Keratinocyte (primary cell): ENCODE data around the gene TP63. TPM values are rescaled to one million over a fixed set of nuclear protein-coding genes. Genes with fewer than 3 reads are reported as not detected.

ENCODE experiments used
- DNase-seq: peaks from one replicate; pipeline ENCODE4 v3.0.0-alpha.2; 2011; ENCODE audit warnings: low read depth, missing footprints, low spot score
- FAIRE-seq: peaks from 2 replicates; lab custom pipeline; 2011; peaks lifted over from hg19 to GRCh38; lab: Jason Lieb, UNC
- H2AFZ ChIP-seq: 2 replicates; pipeline ENCODE4 v1.6.0; 2012; ENCODE audit warnings: low read length, control low read depth, inconsistent platforms; ENCODE audit not compliant: control insufficient read depth
- H3K27ac ChIP-seq: 2 replicates; pipeline ENCODE4 v1.5.1; 2011; ENCODE audit warnings: low read length; ENCODE audit not compliant: control insufficient read depth, insufficient read depth
- H3K27me3 ChIP-seq: 3 replicates; pipeline ENCODE4 v1.6.0; 2011; ENCODE audit warnings: low read length; ENCODE audit not compliant: control insufficient read depth, insufficient read depth; ENCODE audit errors: extremely low read depth
- H3K36me3 ChIP-seq, 2 experiments: 2 replicates in 1 of 2; 3 replicates in 1 of 2; pipeline ENCODE4 v1.5.1; 2011; ENCODE audit warnings: low read length in 2 of 2, mild to moderate bottlenecking in 1 of 2; ENCODE audit not compliant: control insufficient read depth in 2 of 2, insufficient read depth in 2 of 2; ENCODE audit errors: extremely low read depth in 1 of 2
- H3K4me1 ChIP-seq: 3 replicates; pipeline ENCODE4 v1.5.1; 2011; ENCODE audit warnings: low read length; ENCODE audit not compliant: control insufficient read depth, insufficient read depth; ENCODE audit errors: extremely low read depth
- H3K4me2 ChIP-seq: 3 replicates; pipeline ENCODE4 v1.6.0; 2011; ENCODE audit warnings: low read depth, low read length; ENCODE audit not compliant: control insufficient read depth, insufficient read depth; ENCODE audit errors: extremely low read depth
- H3K4me3 ChIP-seq, 3 experiments: fragments of 200-600 bp in 1 of 3; sonication (generic) in 1 of 3; 2 replicates in 2 of 3; 3 replicates in 1 of 3; pipeline ENCODE4 v1.5.1; 2011 to 2016; ENCODE audit warnings: low read length in 3 of 3, mild to moderate bottlenecking in 3 of 3, control low read depth in 2 of 3, inconsistent platforms in 1 of 3, low read depth in 1 of 3, mixed read lengths in 1 of 3, mixed run types in 1 of 3, moderate library complexity in 1 of 3; ENCODE audit not compliant: control insufficient read depth in 2 of 3, insufficient read depth in 2 of 3; ENCODE audit errors: extremely low read depth in 1 of 3
- H3K79me2 ChIP-seq: 2 replicates; pipeline ENCODE4 v1.6.0; 2012; ENCODE audit warnings: low read length; ENCODE audit not compliant: control insufficient read depth, insufficient read depth
- H3K9ac ChIP-seq: 3 replicates; pipeline ENCODE4 v1.6.0; 2011; ENCODE audit warnings: low read length; ENCODE audit not compliant: control insufficient read depth, insufficient read depth; ENCODE audit errors: extremely low read depth
- H3K9me1 ChIP-seq: 3 replicates; pipeline ENCODE4 v1.6.0; 2011; ENCODE audit warnings: low read length; ENCODE audit not compliant: control insufficient read depth, insufficient read depth; ENCODE audit errors: extremely low read depth
- H3K9me3 ChIP-seq: 2 replicates; pipeline ENCODE4 v1.5.1; 2012; ENCODE audit warnings: low read depth, low read length; ENCODE audit not compliant: control insufficient read depth
- H4K20me1 ChIP-seq: 3 replicates; pipeline ENCODE4 v1.6.0; 2011; ENCODE audit warnings: low read length; ENCODE audit not compliant: control insufficient read depth, insufficient read depth; ENCODE audit errors: extremely low read depth
- EZH2 ChIP-seq: IDR thresholded peaks from one replicate; pipeline ENCODE4 v1.6.1; 2012; ENCODE audit warnings: inconsistent platforms, mild to moderate bottlenecking, low read length, moderate library complexity
- dilution Hi-C: fragments of 300-500 bp; cut with MboI; formaldehyde crosslinking; loops from one replicate; pipeline ENCODE4 v1.7.0; 2020; ENCODE audit warnings: low sequenced_read_pairs; ENCODE audit not compliant: extremely low pct_ligation_motif_present
- polyA plus RNA-seq, 5 experiments: library from polyadenylated mRNA; depleted of rRNA in 3 of 5; stranded (reverse) in 3 of 5; stranded (forward) in 1 of 5; unstranded in 1 of 5; fragments of >200 nt; gene quantifications; 1 replicate in 1 of 5; 2 replicates in 3 of 5; 3 replicates in 1 of 5; pipeline versions ENCODE4 v1.2.1 to v1.2.3, GENCODE V29; 2011 to 2012; ENCODE audit warnings: missing spikeins in 2 of 5, low read depth in 1 of 5, low replicate concordance in 1 of 5
- TF ChIP-seq, protein P1 (sequence below), 3 experiments: IDR thresholded peaks in 1 of 3; conservative IDR thresholded peaks in 1 of 3; optimal IDR thresholded peaks in 1 of 3; 2 replicates in 2 of 3; 3 replicates in 1 of 3; pipeline versions ENCODE3 to v1.5.1; 2011; ENCODE audit warnings: low read length in 3 of 3, mild to moderate bottlenecking in 3 of 3, moderate library complexity in 2 of 3, control low read depth in 1 of 3, inconsistent platforms in 1 of 3; ENCODE audit not compliant: insufficient read depth in 2 of 3; ENCODE audit errors: extremely low read depth in 1 of 3

Gene TP63
- polyA plus RNA-seq, 1 donor (not counting 4 experiments of a cell fraction or from before 2014, with no cell fraction given), result 214 TPM

DNA sequence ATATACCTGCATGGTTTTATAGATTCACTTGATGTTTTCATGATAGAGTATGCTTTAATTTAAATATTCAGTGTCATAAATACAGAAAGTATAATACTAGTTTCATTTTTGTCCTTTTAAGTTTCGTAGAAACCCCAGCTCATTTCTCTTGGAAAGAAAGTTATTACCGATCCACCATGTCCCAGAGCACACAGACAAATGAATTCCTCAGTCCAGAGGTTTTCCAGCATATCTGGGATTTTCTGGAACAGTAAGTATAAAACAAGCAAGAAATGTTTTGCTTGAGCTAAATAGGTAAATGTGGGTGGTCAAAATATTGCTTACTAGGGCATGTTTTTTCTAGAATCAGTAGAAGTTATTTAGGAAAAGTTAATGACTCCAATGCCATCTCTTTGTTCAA, 106.4 kb downstream of the TP63 start:
- Histone ChIP-seq H4K20me1 (no peaks in the 10 kb centered on the region), H3K9me1 (no peaks in the 10 kb centered on the region), H2AFZ (no peak overlapping the region), H3K36me3 (no peaks in the 10 kb centered on the region), H3K4me3 (no peak overlapping the region), H3K9ac (no peak overlapping the region), H3K4me2 (no peak overlapping the region), H3K27ac (no peak overlapping the region), H3K4me1 (no peaks in the 10 kb centered on the region), H3K27me3 (no peaks in the 10 kb centered on the region), H3K9me3 (no peaks in the 10 kb centered on the region), H3K79me2 (no peaks in the 10 kb centered on the region)
- dilution Hi-C loops, result no loop called here
- TF ChIP-seq, protein P1, sequence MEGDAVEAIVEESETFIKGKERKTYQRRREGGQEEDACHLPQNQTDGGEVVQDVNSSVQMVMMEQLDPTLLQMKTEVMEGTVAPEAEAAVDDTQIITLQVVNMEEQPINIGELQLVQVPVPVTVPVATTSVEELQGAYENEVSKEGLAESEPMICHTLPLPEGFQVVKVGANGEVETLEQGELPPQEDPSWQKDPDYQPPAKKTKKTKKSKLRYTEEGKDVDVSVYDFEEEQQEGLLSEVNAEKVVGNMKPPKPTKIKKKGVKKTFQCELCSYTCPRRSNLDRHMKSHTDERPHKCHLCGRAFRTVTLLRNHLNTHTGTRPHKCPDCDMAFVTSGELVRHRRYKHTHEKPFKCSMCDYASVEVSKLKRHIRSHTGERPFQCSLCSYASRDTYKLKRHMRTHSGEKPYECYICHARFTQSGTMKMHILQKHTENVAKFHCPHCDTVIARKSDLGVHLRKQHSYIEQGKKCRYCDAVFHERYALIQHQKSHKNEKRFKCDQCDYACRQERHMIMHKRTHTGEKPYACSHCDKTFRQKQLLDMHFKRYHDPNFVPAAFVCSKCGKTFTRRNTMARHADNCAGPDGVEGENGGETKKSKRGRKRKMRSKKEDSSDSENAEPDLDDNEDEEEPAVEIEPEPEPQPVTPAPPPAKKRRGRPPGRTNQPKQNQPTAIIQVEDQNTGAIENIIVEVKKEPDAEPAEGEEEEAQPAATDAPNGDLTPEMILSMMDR (optimal IDR thresholded peaks at IDR 0.05 in 1 of 3, IDR thresholded peaks at IDR 0.05 in 1 of 3, conservative IDR thresholded peaks at IDR 0.05 in 1 of 3; ENCODE audit: extremely low read depth in 1 of 3, insufficient read depth in 2 of 3, low read length in 3 of 3), result no peak
- no peak for TF ChIP-seq EZH2
- DNase-seq (no peak), FAIRE-seq (no peak)

DNA sequence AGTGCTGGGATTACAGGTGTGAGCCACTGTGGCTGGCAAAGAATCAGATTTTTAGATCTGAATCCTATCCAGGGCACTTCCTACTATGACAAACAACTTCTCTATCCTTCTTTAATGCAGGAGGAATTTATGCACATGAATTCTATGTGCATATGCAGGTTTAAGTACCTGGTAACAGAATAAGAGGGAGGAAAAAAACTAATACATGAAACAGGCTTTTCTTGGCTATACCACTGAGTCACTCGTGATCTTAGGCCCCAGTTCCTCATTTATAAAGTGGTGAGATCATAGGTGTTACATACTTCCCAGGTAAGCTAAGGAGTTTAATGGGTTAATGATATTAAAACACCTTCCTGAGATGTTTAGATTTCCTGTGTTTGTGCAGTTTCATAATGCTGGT, 108.2 kb downstream of the TP63 start:
- FAIRE-seq (no peak), DNase-seq (no peak)
- dilution Hi-C loops, result no loop called here
- H3K9me1 ChIP-seq, result no peaks in the 10 kb centered on the region
- H3K27me3 ChIP-seq, result no peaks in the 10 kb centered on the region
- H3K79me2 ChIP-seq, result no peaks in the 10 kb centered on the region
- H4K20me1 ChIP-seq, result no peaks in the 10 kb centered on the region
- no peak overlapping the region for H3K9ac ChIP-seq
- H3K4me1 ChIP-seq, result no peaks in the 10 kb centered on the region
- TF ChIP-seq, protein P1 (optimal IDR thresholded peaks at IDR 0.05 in 1 of 3, IDR thresholded peaks at IDR 0.05 in 1 of 3, conservative IDR thresholded peaks at IDR 0.05 in 1 of 3; ENCODE audit: extremely low read depth in 1 of 3, insufficient read depth in 2 of 3, low read length in 3 of 3), result no peak
- TF ChIP-seq EZH2, result no peak
- no peak overlapping the region for H3K27ac ChIP-seq
- no peaks in the 10 kb centered on the region for H3K9me3 ChIP-seq
- no peak overlapping the region for H2AFZ ChIP-seq
- no peak overlapping the region for H3K4me3 ChIP-seq
- no peaks in the 10 kb centered on the region for H3K36me3 ChIP-seq
- no peak overlapping the region for H3K4me2 ChIP-seq
